ENCODE measurements around the gene KCNQ1.

DNA sequence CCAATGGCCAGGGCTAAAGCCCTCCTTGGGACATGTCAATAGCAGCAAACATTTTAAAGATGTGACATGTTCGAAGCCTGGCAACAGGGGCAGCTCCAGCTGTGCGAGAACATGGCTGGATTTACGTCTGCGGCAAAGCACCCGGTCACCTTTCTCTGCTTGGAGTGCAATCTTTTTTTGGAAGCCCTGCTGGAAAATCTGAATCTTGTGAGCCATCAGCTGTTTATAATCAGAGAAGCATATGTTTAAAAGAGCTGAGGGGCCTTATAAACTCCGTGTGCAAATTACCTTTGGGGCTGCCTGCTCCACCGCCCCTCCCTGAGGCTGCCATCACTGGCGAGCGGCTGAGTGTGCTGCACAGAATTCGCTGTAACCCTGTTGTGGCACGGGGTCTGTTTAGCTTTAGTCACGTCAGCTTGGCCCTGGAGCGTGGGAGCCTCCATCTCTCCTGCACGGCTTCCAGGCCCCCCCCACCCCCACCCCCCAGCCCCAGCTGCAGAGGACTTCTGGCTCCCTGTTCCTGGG, 264.0 kb downstream of the KCNQ1 start:
- TF ChIP-seq CTCF (IDR thresholded peaks at IDR 0.05) (no peak), POLR2AphosphoS5 (IDR thresholded peaks at IDR 0.05; ENCODE audit: low read depth, low read length) (no peak), NFIC (IDR thresholded peaks at IDR 0.05; ENCODE audit: borderline replicate concordance) (no peak), EP300 (IDR thresholded peaks at IDR 0.05; ENCODE audit: borderline replicate concordance in 1 of 2, low read depth in 1 of 2, low read length in 1 of 2) (no peak), TCF12 (IDR thresholded peaks at IDR 0.05) (no peak), USF1 (IDR thresholded peaks at IDR 0.05; ENCODE audit: borderline replicate concordance, low read depth) (no peak)

Measured in SK-N-SH (cell line).